Neuron (in vitro differentiated cells): Measurements from ENCODE around the gene KCNJ14.

Source experiments
- H2AFZ ChIP-seq: one replicate; pipeline ENCODE4 v1.6.1; 2013; ENCODE audit warnings: low read depth, mild to moderate bottlenecking, inconsistent platforms, low read length, moderate library complexity
- H3K27me3 ChIP-seq: one replicate; pipeline ENCODE4 v1.6.1; 2013; ENCODE audit warnings: low read length; ENCODE audit not compliant: insufficient read depth
- H3K36me3 ChIP-seq: one replicate; pipeline ENCODE4 v1.6.1; 2013; ENCODE audit warnings: low read length; ENCODE audit not compliant: insufficient read depth
- H3K4me1 ChIP-seq: one replicate; pipeline ENCODE4 v1.6.1; 2013; ENCODE audit warnings: low read length; ENCODE audit not compliant: insufficient read depth
- H3K4me3 ChIP-seq: 2 replicates; pipeline ENCODE4 v1.5.1; 2013; ENCODE audit warnings: mild to moderate bottlenecking, low read length, moderate library complexity
- H3K9me3 ChIP-seq: one replicate; pipeline ENCODE4 v1.6.1; 2013; ENCODE audit warnings: low read length

Gene KCNJ14

DNA sequence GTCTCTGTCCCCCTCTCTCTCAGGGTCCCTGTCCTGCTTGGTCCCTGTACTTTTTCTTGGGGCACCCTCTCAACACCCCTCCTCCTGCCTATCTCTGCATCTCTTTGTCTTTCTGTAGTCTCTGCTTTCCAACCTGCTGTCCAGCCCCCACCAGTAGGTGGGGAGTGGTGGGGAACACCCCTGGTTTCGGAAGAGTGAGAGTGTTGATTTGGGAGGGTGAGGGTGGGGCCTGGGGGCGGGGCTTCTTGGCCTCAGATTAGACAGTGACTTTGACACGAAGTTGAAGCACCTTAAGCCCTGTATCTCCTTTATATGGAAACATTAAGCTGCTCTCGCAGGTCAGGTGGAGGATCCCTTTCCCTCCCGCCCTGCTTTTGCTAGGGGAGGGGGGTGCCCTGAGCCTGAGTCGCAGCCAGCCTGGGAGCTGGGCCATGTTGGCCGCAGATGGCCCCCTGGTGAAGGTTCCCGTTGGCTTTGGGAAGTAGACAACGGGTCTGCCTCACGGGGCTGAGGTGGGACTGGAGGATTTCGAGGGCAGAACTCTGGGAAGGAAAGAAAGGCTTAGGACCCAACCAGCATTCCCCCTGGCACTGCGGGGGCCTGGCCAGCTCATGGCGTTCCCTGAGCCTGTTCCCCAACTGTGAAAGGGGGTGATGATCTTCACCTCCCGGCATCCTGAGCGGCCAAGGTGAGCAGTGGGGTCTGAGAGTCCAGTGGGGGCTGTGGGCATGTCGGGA, at the start of gene KCNJ14:
Gene KCNJ14, plus strand, starts transcription at position 404 of the 737 bp plus-strand sequence. CDS start 6,151 bp downstream, outside the sequence.
- peaks cover 56% of the 10 kb centered on the region for H3K36me3 ChIP-seq
- no peak within 1 kb of the TSS for H3K4me3 ChIP-seq
- no peak within 1 kb of the TSS for H2AFZ ChIP-seq
- H3K27me3 ChIP-seq, result no peaks in the 10 kb centered on the region
- H3K9me3 ChIP-seq, result no peaks in the 10 kb centered on the region
- H3K4me1 ChIP-seq, result no peaks in the 10 kb centered on the region

GRCh38 chr19:48405850-48406249, 49.5 kb upstream of the KCNJ14 start:
- Histone ChIP-seq H3K27me3 (no peaks in the 10 kb centered on the region), H3K4me1 (no peaks in the 10 kb centered on the region), H3K9me3 (no peaks in the 10 kb centered on the region), H3K36me3 (no peaks in the 10 kb centered on the region), H3K4me3 (no peak overlapping the region), H2AFZ (no peak overlapping the region)

- Histone ChIP-seq H3K27me3 (peaks cover 14% of the 10 kb centered on the region), H2AFZ (no peak overlapping the region), H3K4me3 (no peak overlapping the region)
Observed at GRCh38 chr19:48413879-48414587, 41.3 kb upstream of the KCNJ14 start.

DNA sequence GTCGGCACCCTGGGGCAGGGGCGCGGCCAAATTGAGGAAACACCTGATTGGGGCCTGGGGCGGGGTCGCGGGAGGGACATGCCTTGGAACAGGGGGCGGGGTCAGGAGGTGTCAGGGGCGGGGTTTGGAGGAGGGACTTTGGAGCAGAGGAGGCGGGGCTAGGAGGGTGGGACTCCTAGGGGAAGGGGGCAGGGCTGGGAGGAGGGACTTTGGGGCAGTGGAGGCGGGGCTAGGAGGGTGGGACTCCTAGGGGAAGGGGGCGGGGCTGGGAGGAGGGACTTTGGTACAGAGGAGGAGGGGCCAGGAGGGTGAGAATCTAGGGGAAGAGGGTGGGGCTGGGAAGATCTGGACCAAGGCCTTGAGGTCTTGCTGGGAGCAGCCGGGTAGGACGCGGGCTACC, 40.0 kb upstream of the KCNJ14 start:
- Histone ChIP-seq H3K27me3 (peaks cover 14% of the 10 kb centered on the region), H3K36me3 (no peaks in the 10 kb centered on the region), H3K9me3 (peaks cover 2% of the 10 kb centered on the region), H3K4me3 (no peak overlapping the region), H2AFZ (no peak overlapping the region), H3K4me1 (peaks cover 8% of the 10 kb centered on the region)

More at GRCh38 chr19:48413879-48414587, 41.3 kb upstream of the KCNJ14 start:
- Histone ChIP-seq H3K9me3 (peaks cover 2% of the 10 kb centered on the region), H3K4me1 (peaks cover 8% of the 10 kb centered on the region), H3K36me3 (no peaks in the 10 kb centered on the region)

DNA sequence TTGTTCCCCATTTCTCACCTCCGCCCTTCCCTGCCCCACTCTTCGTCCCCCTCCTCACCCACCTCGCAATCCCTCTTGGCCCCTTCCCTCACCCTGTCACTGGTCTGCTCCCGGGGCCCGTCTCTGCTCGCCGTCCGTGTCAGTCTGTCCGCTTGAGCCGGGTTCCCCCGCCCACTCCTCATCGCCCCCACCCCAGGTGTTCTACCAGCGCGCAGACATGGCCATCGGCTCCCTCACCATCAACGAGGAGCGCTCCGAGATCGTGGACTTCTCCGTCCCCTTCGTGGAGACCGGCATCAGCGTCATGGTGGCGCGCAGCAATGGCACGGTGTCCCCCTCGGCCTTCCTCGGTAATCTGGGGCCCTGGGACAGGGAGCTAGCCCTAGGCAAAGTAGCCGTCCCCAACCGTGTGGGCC, 39.6 kb upstream of the KCNJ14 start:
- no peak overlapping the region for H2AFZ ChIP-seq
- H3K4me1 ChIP-seq, result peaks cover 8% of the 10 kb centered on the region
- H3K36me3 ChIP-seq, result no peaks in the 10 kb centered on the region
- H3K27me3 ChIP-seq, result peaks cover 14% of the 10 kb centered on the region
- no peak overlapping the region for H3K4me3 ChIP-seq
- H3K9me3 ChIP-seq, result peaks cover 2% of the 10 kb centered on the region

DNA sequence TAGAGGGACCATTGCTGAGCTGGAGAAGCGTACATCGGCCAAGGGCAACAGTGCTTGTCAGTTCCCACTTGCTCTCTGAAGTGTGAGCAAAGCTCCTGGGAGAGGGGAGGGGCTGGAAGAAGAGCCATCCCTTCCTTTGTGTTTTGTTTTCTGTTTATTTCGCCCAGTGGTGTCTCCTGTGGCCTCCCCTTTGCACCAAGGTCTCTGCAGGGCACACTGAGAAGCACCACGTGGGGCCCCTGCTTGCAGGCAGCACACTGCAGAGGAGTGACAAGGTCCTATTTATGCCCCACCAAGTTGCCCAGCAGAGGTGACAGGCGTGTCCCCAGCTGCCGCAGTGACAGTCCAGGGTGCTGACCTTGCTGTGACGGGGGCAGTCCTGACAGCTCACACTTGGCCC, 38.0 kb upstream of the KCNJ14 start:
- H2AFZ ChIP-seq, result no peak overlapping the region
- no peaks in the 10 kb centered on the region for H3K36me3 ChIP-seq
- no peak overlapping the region for H3K4me3 ChIP-seq

DNA sequence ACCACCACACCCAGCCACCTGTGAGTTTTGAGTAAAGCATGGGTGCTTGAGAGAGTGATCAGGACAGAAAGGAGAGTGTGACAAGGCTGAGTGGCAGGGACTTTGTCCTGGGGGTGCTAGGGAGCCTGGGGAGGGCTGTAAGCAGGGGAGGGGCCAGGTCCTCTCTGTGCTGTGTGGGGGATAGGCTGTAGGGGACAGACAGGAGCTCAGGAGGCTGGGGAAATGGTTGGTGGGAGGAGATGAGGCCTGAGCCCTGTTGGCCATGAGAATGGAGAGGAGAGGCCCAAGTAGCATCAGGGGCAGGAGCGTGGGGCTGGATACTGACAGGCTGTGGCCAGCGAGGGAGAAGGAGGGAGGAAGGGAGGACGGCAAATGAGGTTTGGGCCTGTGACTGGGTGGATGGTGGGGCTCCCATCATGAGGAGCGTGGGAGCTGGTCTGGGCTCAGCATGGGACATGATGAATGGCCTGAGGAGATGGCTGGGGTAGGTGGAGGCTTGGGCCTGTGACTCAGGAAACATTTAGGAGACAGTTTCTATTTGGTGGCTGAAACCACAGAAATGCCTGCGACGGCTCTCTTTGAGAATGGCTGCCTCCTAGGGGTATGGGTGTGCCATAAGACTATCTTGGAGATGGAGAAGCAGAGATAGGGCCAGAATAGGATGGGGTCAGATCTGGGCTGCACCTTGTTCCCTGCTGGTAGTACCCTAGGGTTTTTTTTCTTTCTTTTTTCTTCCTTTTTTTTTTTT, 36.9 kb upstream of the KCNJ14 start:
- Histone ChIP-seq H3K9me3 (peaks cover 2% of the 10 kb centered on the region), H3K36me3 (no peaks in the 10 kb centered on the region), H2AFZ (no peak overlapping the region), H3K4me3 (no peak overlapping the region), H3K27me3 (peaks cover 14% of the 10 kb centered on the region), H3K4me1 (peaks cover 8% of the 10 kb centered on the region)

More for the DNA sequence above, 38.0 kb upstream of the KCNJ14 start:
- Histone ChIP-seq H3K27me3 (peaks cover 14% of the 10 kb centered on the region), H3K4me1 (peaks cover 8% of the 10 kb centered on the region), H3K9me3 (peaks cover 2% of the 10 kb centered on the region)

GRCh38 chr19:48419158-48419920, 36.0 kb upstream of the KCNJ14 start:
- Histone ChIP-seq H2AFZ (no peak overlapping the region), H3K4me3 (no peak overlapping the region), H3K36me3 (no peaks in the 10 kb centered on the region)

GRCh38 chr19:48421548-48421947, 33.8 kb upstream of the KCNJ14 start:
- H2AFZ ChIP-seq, result no peak overlapping the region
- no peaks in the 10 kb centered on the region for H3K27me3 ChIP-seq
- H3K4me3 ChIP-seq, result no peak overlapping the region
- H3K36me3 ChIP-seq, result no peaks in the 10 kb centered on the region
- H3K9me3 ChIP-seq, result no peaks in the 10 kb centered on the region
- peaks cover 13% of the 10 kb centered on the region for H3K4me1 ChIP-seq

More at GRCh38 chr19:48419158-48419920, 36.0 kb upstream of the KCNJ14 start:
- Histone ChIP-seq H3K27me3 (peaks cover 6% of the 10 kb centered on the region), H3K4me1 (peaks cover 8% of the 10 kb centered on the region), H3K9me3 (peaks cover 2% of the 10 kb centered on the region)

DNA sequence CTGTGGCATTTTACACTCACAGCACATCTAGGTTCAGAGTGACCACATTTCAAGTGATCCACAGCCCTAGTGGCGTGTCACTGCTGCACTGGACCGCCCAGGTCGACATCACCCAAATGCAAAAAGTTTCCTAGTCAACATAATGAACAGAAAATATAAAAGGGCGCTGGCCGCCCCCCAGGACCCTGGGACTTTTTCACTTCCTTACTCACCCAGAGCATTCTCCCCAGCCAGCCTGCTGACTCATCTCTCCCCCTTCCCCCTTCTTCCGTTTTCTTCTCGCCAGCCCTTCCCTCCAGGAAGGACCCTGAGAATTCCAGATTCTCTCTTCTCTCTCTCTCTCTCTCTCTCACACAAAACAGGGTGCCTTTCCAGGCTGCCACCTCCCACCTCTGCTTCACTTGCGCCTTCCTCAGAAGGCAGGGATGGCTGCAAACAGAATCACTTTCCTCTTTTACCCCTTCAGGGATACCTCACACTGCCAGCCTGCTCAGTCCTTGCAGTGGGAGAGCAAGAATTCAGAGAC, 30.6 kb upstream of the KCNJ14 start:
- no peaks in the 10 kb centered on the region for H3K36me3 ChIP-seq
- H2AFZ ChIP-seq, result no peak overlapping the region
- no peaks in the 10 kb centered on the region for H3K9me3 ChIP-seq
- peaks cover 5% of the 10 kb centered on the region for H3K4me1 ChIP-seq
- H3K27me3 ChIP-seq, result no peaks in the 10 kb centered on the region
- H3K4me3 ChIP-seq, result no peak overlapping the region

DNA sequence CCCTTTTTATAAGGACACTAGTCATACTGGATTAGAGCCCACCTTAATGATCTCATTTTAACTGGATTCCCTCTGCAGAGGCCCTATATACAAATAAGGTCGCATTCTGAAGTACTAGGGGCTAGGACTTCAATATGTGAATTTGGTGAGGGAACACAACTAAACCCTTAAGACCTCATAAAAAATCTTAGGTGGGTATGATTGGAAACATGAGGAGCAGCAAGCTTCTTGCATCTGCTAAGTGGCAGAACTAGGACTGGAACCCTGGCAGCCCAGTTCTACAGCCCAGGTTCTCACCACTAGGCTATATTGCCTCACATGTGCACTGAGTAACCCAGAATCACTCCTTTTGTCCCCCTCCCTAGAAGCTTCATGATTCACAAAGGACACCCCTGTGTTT, 26.7 kb upstream of the KCNJ14 start:
- no peak overlapping the region for H3K4me3 ChIP-seq
- H3K9me3 ChIP-seq, result peaks cover 3% of the 10 kb centered on the region
- no peaks in the 10 kb centered on the region for H3K36me3 ChIP-seq
- no peak overlapping the region for H2AFZ ChIP-seq
- no peaks in the 10 kb centered on the region for H3K27me3 ChIP-seq
- H3K4me1 ChIP-seq, result peaks cover 5% of the 10 kb centered on the region

GRCh38 chr19:48433337-48433736, 22.0 kb upstream of the KCNJ14 start:
- H3K36me3 ChIP-seq, result no peaks in the 10 kb centered on the region
- no peak overlapping the region for H3K4me3 ChIP-seq
- H2AFZ ChIP-seq, result no peak overlapping the region
- no peaks in the 10 kb centered on the region for H3K4me1 ChIP-seq
- no peaks in the 10 kb centered on the region for H3K27me3 ChIP-seq
- peaks cover 3% of the 10 kb centered on the region for H3K9me3 ChIP-seq
